ENCODE measurements around the gene KRTAP19-6.

Gene KRTAP19-6, protein sequence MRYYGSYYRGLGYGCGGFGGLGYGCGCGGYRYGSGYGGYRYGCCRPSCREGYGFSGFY

DNA sequence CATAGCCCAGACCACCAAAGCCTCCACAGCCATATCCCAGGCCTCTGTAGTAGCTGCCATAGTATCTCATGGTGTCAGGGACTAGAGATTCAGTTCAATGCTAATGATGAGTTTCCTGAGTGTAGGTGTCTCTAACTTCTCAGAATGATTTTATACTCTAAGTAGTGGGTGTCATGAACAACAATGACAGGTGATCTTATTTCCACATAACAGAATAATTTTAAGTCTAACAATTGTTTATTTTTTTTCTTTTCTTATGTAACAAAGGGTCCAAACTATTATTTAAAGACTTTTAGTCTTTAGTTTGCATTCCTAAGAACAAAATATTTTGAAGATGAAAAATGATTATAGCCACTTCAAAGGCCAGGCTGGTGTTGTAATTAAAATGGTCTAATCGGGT, at the start of gene KRTAP19-6:
TSS of gene KRTAP19-6 (minus strand) at position 101 of the 400 bp plus-strand sequence. CDS start at position 70, 31 bp downstream.
- H3K4me3 ChIP-seq (ENCODE audit: low read length) = no peak within 1 kb of the TSS
- no peak for DNase-seq (ENCODE audit: low read depth)
- TF ChIP-seq, protein P1, sequence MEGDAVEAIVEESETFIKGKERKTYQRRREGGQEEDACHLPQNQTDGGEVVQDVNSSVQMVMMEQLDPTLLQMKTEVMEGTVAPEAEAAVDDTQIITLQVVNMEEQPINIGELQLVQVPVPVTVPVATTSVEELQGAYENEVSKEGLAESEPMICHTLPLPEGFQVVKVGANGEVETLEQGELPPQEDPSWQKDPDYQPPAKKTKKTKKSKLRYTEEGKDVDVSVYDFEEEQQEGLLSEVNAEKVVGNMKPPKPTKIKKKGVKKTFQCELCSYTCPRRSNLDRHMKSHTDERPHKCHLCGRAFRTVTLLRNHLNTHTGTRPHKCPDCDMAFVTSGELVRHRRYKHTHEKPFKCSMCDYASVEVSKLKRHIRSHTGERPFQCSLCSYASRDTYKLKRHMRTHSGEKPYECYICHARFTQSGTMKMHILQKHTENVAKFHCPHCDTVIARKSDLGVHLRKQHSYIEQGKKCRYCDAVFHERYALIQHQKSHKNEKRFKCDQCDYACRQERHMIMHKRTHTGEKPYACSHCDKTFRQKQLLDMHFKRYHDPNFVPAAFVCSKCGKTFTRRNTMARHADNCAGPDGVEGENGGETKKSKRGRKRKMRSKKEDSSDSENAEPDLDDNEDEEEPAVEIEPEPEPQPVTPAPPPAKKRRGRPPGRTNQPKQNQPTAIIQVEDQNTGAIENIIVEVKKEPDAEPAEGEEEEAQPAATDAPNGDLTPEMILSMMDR (conservative IDR thresholded peaks at IDR 0.05; ENCODE audit: low read length) = no peak

DNA sequence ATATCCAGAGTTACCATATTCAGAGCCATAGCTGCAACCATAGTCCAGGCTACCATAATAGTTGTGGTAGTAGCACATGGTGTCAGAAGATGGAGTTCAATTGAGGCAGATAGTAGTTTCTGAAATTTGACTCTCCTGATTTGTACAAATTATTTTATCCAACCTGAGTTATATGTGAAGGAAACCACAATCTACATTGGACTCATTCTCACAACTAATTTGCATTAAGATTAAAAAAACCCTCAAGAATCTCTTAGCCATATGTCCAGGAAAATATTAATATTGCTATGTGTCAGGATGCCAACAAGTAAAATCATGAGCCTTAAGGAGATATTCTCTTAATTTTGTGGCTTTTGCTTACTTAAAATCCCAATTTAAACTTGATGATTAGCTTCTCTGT, 48.6 kb upstream of the KRTAP19-6 start, which contains the start of gene KRTAP22-2:
TSS of gene KRTAP22-2 (minus strand) at position 101 of the 400 bp plus-strand sequence.
- DNase-seq (ENCODE audit: low read depth) = no peak
- no peak within 1 kb of the TSS for H3K4me3 ChIP-seq (ENCODE audit: low read length)
- TF ChIP-seq, protein P1 (conservative IDR thresholded peaks at IDR 0.05; ENCODE audit: low read length) = no peak

DNA sequence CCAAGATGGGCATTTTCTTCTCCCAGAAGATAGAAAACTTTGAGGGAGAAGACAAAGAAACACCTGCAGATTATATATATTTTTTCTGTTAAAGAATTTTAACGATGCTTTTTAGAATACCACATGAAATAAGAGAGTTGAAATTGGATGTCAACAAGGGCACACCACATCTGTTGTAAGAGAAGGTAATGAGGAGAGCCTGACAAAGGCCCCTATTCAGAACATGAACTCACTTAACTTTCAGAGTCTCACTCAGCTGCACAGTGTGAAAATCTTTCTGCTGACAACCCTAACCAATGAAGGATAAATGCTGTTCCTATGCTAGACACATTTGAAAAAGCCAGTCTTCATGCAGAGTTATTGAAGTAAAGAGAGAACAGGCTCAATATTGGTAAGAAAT, 41.2 kb upstream of the KRTAP19-6 start:
- no peak overlapping the region for H3K4me3 ChIP-seq (ENCODE audit: low read length)
- TF ChIP-seq, protein P1 (conservative IDR thresholded peaks at IDR 0.05; ENCODE audit: low read length) = no peak
- DNase-seq (ENCODE audit: low read depth) = no peak

DNA sequence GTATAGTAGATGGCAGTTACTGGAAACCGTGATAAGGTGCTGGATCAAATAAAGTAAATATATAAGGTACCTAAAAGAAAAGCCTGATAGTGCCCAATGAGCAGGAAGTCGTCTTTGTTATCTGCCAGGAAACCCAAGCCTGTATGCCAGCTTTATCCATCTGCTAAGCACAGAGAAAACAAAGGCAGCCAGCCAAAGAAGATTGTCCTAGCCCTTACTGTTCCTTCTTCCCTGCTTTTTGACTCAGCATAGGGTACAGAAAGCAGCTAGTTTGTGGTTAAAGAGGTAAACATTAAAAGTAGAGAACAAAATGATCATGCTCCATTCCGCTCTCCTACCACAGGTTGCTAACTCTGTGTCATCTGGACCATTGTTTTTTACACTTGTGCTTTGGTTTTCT, 38.5 kb upstream of the KRTAP19-6 start:
- TF ChIP-seq, protein P1 (conservative IDR thresholded peaks at IDR 0.05; ENCODE audit: low read length) = no peak
- no peak overlapping the region for H3K4me3 ChIP-seq (ENCODE audit: low read length)
- DNase-seq (ENCODE audit: low read depth) = no peak

DNA sequence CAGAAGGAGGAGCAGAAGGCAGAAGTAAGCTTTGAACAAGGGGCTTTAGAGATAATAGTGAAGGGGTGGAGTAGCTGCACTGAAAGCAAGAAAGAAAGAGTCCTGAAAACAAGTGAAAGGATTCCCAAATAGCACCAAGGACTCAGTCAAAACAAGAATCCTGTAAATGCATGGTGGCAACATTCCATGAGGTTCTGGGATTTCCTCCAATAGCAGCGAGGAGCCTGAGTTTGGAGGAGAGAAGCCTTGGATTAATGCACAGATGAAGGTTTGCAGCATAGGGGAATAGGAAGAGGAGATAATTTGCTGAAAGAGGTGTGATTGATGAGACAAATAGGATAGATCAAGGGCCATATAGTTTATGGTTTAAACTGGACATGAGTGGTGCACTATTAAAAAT, 37.7 kb upstream of the KRTAP19-6 start:
- DNase-seq (ENCODE audit: low read depth) = no peak
- no peak overlapping the region for H3K4me3 ChIP-seq (ENCODE audit: low read length)
- TF ChIP-seq, protein P1 (conservative IDR thresholded peaks at IDR 0.05; ENCODE audit: low read length) = no peak

DNA sequence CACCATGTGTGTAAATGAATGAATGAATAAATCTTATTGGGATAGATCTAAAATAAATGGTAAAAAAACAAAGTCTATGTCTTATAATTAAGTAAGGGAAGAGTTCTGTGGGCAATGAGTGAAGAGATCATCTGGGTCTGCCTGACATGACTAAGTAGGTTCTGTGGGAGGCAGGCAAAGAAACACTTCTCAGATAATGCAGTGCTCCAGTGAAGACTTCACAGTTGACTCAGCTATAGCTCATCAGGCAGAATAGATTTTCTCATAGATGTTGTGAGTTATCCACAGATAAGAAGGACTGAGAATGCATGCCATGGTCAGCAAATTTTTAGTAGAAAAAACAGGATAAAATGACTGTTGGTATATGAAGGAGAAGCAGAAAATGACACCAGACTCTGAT, 36.1 kb upstream of the KRTAP19-6 start:
- TF ChIP-seq, protein P1 (conservative IDR thresholded peaks at IDR 0.05; ENCODE audit: low read length) = no peak
- no peak overlapping the region for H3K4me3 ChIP-seq (ENCODE audit: low read length)
- no peak for DNase-seq (ENCODE audit: low read depth)

DNA sequence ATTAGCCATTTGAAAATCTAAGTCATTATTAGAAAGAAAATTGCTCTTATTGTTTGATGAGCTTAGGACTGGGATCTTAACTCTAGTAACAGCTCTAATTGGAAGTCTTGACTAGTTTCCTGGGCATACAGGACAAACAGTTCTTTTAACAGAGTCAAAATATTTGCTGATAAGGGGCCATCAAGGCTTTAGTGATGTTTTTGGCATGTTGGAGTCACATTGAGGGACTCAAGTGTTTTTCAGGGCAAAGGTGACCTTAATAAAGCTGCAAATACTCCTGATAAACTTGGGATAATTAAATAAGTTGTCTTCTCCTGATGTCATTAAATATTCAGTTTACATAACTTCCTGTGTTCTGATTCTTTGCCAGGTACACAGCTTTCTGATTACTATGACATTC, 26.0 kb upstream of the KRTAP19-6 start:
- no peak for DNase-seq (ENCODE audit: low read depth)
- no peak overlapping the region for H3K4me3 ChIP-seq (ENCODE audit: low read length)
- TF ChIP-seq, protein P1 (conservative IDR thresholded peaks at IDR 0.05; ENCODE audit: low read length) = no peak
